Right cardiac atrium (tissue), 5 donors: ENCODE results near the gene DUSP7. TPM values are rescaled to one million over a fixed set of nuclear protein-coding genes. Genes with fewer than 3 reads are reported as not detected.

ENCODE experiments used
- ATAC-seq, 2 donors: fragments of 200-7000 bp; cut with Tn5 transposase; one replicate each; pipeline versions ENCODE4 v1.8.0 to v1.9.1; 2020; ENCODE audit warnings: moderate library complexity in 2 of 2, mild to moderate bottlenecking in 1 of 2
- DNase-seq, 3 donors: peaks; one replicate each; pipeline ENCODE4 v3.0.0-alpha.2; 2020
- H3K27ac ChIP-seq: one replicate; pipeline ENCODE4 v1.5.1; 2013; ENCODE audit warnings: mild to moderate bottlenecking, low read length, control low read depth, moderate library complexity
- H3K27me3 ChIP-seq: one replicate; pipeline ENCODE4 v1.6.1; 2013; ENCODE audit not compliant: control insufficient read depth, insufficient read depth
- H3K4me1 ChIP-seq: one replicate; pipeline ENCODE4 v1.6.1; 2013; ENCODE audit warnings: low read length; ENCODE audit not compliant: control insufficient read depth, insufficient read depth
- H3K4me3 ChIP-seq: one replicate; pipeline ENCODE4 v1.5.1; 2013; ENCODE audit warnings: low read length, control low read depth
- H3K9me3 ChIP-seq: one replicate; pipeline ENCODE4 v1.6.1; 2013; ENCODE audit warnings: low read length; ENCODE audit not compliant: control insufficient read depth
- WGBS: extraction: QIAGEN DNeasy Blood & Tissue Kit; methylation state at CpG from one replicate; pipeline ENCODE4 v1.1.7; 2013; 5-methylcytosine and 5-hydroxymethylcytosine counted together
- intact Hi-C, 4 donors: fragments of 100-400 bp; cut with DNase I; formaldehyde crosslinking; loops; one replicate each; pipeline versions ENCODE4 v1.11.0 to v1.14.0; 2022 to 2023
- polyA plus RNA-seq: library from polyadenylated mRNA; stranded (reverse); fragments of 200-250 nt; gene quantifications from one replicate; pipeline ENCODE4 v1.2.3, GENCODE V29; 2013
- total RNA-seq, 4 donors: library from RNA; stranded (reverse); fragmentation: NEBNext Ultra II Directional; extraction: Animal tissue kit (Norgen Biotek cat#: 25700); gene quantifications; one replicate each; pipeline ENCODE4 v1.2.1, GENCODE V29; 2021
- donor health status: healthy with polysubstance abuse.
- donor health status: DM: no; HTN: yes; CAD: no.
- donor health status: DM: no; HTN: no; CAD: no.
- donor health status: DM: no; HTN: yes; CAD: no; lungs with severe emphysema.
- donor health status: DM: yes; HTN: yes; CAD: no.

DUSP7 gene
- total and polyA plus RNA-seq, 5 donors = 18.1 to 39.9 (median 34.9) TPM

GRCh38 chr3:52024765-52025452 lies 31.5 kb downstream of the DUSP7 start:
- Histone ChIP-seq H3K4me1 (peaks cover 47% of the 10 kb centered on the region), H3K4me3 (no peak overlapping the region), H3K27me3 (no peaks in the 10 kb centered on the region), H3K9me3 (no peaks in the 10 kb centered on the region), H3K27ac (peak overlapping the region; percentile 98)
- ATAC-seq (peak in 1 of 2 donors; percentile 2), DNase-seq (peak in 1 of 3 donors; percentile 13)
- 70% methylated on average over 6 of the region's 6 CpGs for WGBS
- intact Hi-C loops = no loop called here

DNA sequence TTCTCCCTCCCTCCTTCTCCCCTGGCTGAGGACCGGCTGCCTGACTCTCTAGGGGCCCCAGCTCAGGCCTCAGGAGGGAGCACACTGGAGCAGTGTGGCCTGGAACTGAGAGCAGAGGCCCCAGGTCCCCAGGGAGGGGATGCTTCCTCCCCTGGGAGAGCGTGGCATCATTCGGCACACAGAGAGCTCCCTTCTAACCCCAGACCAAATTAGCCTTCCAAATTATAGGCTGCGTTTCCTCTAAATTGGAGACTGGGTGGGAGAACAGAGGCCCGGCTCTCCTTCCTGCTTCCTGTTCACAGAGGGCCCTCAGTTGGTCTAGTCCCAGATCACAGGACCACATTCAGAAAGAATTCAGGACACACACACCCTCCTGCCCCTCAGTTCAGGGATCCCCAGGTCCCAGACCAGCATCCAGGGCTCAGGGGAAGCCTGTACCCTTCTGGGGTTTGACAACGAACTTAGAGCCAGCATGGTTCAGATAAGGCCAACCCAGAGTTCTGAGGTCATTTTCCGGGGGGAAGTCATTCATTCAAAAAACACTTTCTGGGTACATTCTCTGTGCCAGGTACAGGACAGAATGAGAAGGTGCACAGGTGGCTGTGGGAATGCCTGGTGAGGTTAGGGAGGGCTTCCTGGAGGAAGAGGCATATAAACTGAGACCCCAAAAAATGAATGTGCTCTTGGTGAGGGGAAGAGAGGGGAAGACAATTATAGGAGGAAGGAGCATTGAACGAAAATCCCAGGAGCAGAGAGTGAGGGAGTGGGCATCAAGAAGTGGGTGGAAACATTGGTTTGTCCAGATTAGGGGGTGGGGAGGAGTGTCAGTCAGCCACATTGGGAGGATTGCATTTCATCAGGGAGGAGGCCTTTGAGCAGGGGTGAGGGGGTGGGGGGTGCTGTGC lies 32.3 kb downstream of the DUSP7 start:
- Histone ChIP-seq H3K4me1 (peaks cover 53% of the 10 kb centered on the region), H3K4me3 (peak overlapping the region; percentile 21), H3K27ac (peak overlapping the region; percentile 98), H3K27me3 (no peaks in the 10 kb centered on the region), H3K9me3 (no peaks in the 10 kb centered on the region)
- intact Hi-C loops = no loop called here
- ATAC-seq = no peak
- WGBS = 42% methylated on average over 8 of the region's 8 CpGs
- peak in 1 of 3 donors; percentile 43 for DNase-seq

DNA sequence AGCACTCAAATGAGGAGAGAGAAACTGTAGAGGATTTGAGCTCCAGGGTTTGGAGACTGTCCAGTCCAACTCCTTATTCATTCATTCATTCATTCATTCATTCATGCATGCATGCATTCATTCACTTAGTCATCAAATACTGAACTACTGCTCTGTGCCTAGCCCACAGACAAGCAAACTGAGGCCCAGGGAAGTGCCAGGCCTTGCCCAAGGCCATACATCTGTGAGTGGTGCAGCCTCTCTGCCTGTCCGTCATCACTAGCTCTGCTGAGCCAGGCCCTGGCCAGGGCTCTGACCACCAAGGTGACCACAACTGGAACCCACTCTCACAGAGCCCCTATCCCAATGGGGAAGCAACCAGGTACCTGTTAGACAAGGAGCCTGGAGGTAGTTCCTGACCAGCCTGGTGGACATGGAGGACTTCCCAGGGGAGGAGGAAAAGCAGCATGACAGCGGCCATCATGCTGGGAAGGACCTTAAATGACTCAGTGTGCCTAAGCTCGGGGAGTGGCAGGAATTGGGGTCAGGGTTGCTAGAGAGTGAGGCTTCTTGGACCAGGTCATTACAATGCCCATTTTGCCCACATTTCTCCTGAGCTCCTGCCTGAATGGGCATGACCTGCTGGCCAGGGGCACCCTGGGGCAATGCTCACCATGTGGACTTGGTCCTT lies 33.1 kb downstream of the DUSP7 start:
- no peaks in the 10 kb centered on the region for H3K27me3 ChIP-seq
- ATAC-seq (no peak), DNase-seq (peak in 1 of 3 donors; percentile 32)
- peak overlapping the region; percentile 21 for H3K4me3 ChIP-seq
- peak overlapping the region; percentile 98 for H3K27ac ChIP-seq
- intact Hi-C loops = no loop called here
- peaks cover 59% of the 10 kb centered on the region for H3K4me1 ChIP-seq
- 81% methylated on average over 3 of the region's 3 CpGs for WGBS
- no peaks in the 10 kb centered on the region for H3K9me3 ChIP-seq

- ATAC-seq (peak; percentile 15 to 34), DNase-seq (peak; percentile 62 to 85 (median 82))
- H3K9me3 ChIP-seq = no peaks in the 10 kb centered on the region
- WGBS = 42% methylated on average over 20 of the region's 20 CpGs
- H3K4me3 ChIP-seq = peak overlapping the region; percentile 17
- H3K27ac ChIP-seq = peak overlapping the region; percentile 98
- H3K4me1 ChIP-seq = peaks cover 59% of the 10 kb centered on the region
- intact Hi-C loops = no loop called here
- no peaks in the 10 kb centered on the region for H3K27me3 ChIP-seq
These were observed 33.9 kb downstream of the DUSP7 start for GRCh38 chr3:52022323-52023100.

GRCh38 chr3:52021489-52022268 lies 34.7 kb downstream of the DUSP7 start:
- no peak overlapping the region for H3K4me3 ChIP-seq
- ATAC-seq = peak in 1 of 2 donors; percentile 8

GRCh38 chr3:52020796-52021195 lies 35.6 kb downstream of the DUSP7 start:
- intact Hi-C loops = no loop called here
- peak overlapping the region; percentile 98 for H3K27ac ChIP-seq
- 72% methylated on average over 7 of the region's 7 CpGs for WGBS
- DNase-seq (peak in 1 of 3 donors; percentile 57), ATAC-seq (no peak)
- H3K9me3 ChIP-seq = no peaks in the 10 kb centered on the region
- H3K4me3 ChIP-seq = no peak overlapping the region
- H3K4me1 ChIP-seq = peaks cover 59% of the 10 kb centered on the region
- no peaks in the 10 kb centered on the region for H3K27me3 ChIP-seq

More at GRCh38 chr3:52021489-52022268, 34.7 kb downstream of the DUSP7 start:
- Histone ChIP-seq H3K27me3 (no peaks in the 10 kb centered on the region), H3K27ac (peak overlapping the region; percentile 98), H3K9me3 (no peaks in the 10 kb centered on the region), H3K4me1 (peaks cover 61% of the 10 kb centered on the region)
- intact Hi-C loops = no loop called here
- 43% methylated on average over 10 of the region's 10 CpGs for WGBS
- DNase-seq = peak; percentile 66 to 86 (median 86)

GRCh38 chr3:52019352-52020080 lies 36.9 kb downstream of the DUSP7 start:
- peak; percentile 74 to 75 for ATAC-seq
- no peaks in the 10 kb centered on the region for H3K9me3 ChIP-seq
- peaks cover 55% of the 10 kb centered on the region for H3K4me1 ChIP-seq
- intact Hi-C loops = loop anchor here in 1 of 4 donors (5.0 kb wide), 1 partner anchor 33 kb away; no protein-coding TSS in a partner anchor
- 17% methylated on average over 17 of the region's 17 CpGs for WGBS
- no peak overlapping the region for H3K4me3 ChIP-seq
- peak overlapping the region; percentile 98 for H3K27ac ChIP-seq
- DNase-seq = peak; percentile 83 to 93 (median 89)
- no peaks in the 10 kb centered on the region for H3K27me3 ChIP-seq

GRCh38 chr3:52018319-52019000 lies 37.9 kb downstream of the DUSP7 start:
- H3K4me3 ChIP-seq = no peak overlapping the region
- 87% methylated on average over 21 of the region's 21 CpGs for WGBS
- DNase-seq (peak in 1 of 3 donors; percentile 28), ATAC-seq (no peak)
- H3K4me1 ChIP-seq = peaks cover 52% of the 10 kb centered on the region
- no peaks in the 10 kb centered on the region for H3K27me3 ChIP-seq
- intact Hi-C loops = loop anchor here in 1 of 4 donors (5.0 kb wide), 1 partner anchor 34 kb away; no protein-coding TSS in a partner anchor
- peak overlapping the region; percentile 98 for H3K27ac ChIP-seq
- no peaks in the 10 kb centered on the region for H3K9me3 ChIP-seq

- intact Hi-C loops = loop anchor here in 1 of 4 donors (5.0 kb wide), 1 partner anchor 35 kb away; no protein-coding TSS in a partner anchor
- Histone ChIP-seq H3K27me3 (no peaks in the 10 kb centered on the region), H3K4me1 (peaks cover 50% of the 10 kb centered on the region), H3K9me3 (no peaks in the 10 kb centered on the region), H3K4me3 (no peak overlapping the region), H3K27ac (peak overlapping the region; percentile 26)
- DNase-seq = peak in 1 of 3 donors; percentile 55
- 47% methylated on average over 11 of the region's 11 CpGs for WGBS
- ATAC-seq = peak in 1 of 2 donors; percentile 4
These were observed 38.8 kb downstream of the DUSP7 start for GRCh38 chr3:52017586-52017985.
